HG03097 (cell line): ENCODE measurements around the gene SPEF1.

Source experiments
- ATAC-seq: cut with Tn5 transposase; IDR thresholded peaks from one replicate; pipeline ENCODE4 v1.9.1; 2021; ENCODE audit not compliant: unreplicated experiment, low FRiP score

The SPEF1 gene

GRCh38 chr20:3733119-3733995, 47.9 kb downstream of the SPEF1 start:
- no peak for ATAC-seq

GRCh38 chr20:3732327-3733118, 48.7 kb downstream of the SPEF1 start, which contains the start of gene HSPA12B:
Gene HSPA12B, plus strand, starts transcription at chr20:3732685. Its CDS starts 5,990 bp downstream, at chr20:3738675.
- no peak for ATAC-seq

GRCh38 chr20:3731944-3732326, 49.3 kb downstream of the SPEF1 start:
- ATAC-seq, result no peak

GRCh38 chr20:3730803-3731672, 50.2 kb downstream of the SPEF1 start:
- ATAC-seq, result no peak

DNA sequence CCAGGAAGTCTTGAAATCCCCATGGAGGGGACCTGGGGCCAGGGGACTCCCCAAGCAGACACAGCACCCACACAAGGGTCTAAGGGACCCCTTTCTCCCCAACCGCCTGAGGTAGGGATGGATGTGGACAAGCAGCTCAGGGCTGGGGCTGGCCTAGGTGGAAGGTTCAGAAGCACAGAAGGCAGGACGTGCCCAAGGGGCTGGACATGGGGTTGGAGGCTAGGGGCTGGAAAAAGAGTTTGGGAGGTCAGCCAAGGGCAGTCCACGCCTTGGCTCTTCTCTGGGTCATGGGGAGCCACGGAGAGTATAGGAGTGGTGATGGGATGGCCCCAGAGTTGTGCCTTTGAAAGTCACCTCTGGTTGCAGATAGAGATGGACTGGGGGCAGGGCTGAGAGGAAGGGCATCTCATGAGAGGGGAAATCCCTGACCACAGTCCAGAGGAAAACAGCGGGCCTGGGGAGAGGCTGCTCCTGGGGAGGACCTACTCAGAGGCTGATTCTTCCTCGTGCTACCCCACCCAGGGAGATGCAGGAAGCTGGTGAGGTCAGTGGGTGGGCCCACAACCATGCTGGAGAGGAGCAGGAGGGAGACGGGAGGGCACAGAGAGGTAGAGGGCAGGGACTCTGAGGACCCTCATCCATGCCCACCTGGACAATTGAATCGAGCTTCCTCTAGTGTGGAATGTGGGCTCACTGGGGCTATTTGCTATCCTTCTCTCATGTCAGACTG, 51.3 kb downstream of the SPEF1 start:
- no peak for ATAC-seq

DNA sequence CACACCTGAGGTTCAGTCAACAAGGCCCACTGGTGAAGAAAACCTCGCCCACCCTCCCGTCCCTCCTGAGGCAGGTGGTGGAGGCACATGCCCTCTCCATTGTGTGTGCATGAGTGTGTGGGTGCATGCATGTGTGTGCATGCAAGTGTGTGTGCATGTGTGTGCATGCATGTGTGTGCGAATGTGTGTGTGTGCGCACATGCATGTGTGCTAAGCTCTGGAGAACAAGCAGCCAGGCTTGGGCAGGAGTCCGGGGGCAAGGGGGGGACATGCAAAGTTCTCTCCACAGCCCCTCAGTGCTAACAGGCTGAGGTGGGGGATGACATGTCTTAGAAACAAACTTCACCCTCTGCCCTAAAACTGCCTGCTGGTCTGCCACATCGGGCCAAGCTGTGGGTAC, 51.9 kb downstream of the SPEF1 start:
- ATAC-seq, result no peak

GRCh38 chr20:3728876-3729275, 52.4 kb downstream of the SPEF1 start:
- no peak for ATAC-seq

GRCh38 chr20:3728354-3728753, 52.9 kb downstream of the SPEF1 start:
- no peak for ATAC-seq
